GM13977 (cell line): ENCODE measurements around the gene DIS3.
"Not testable (repeated sequence)": the region's sequence is repeated elsewhere in the genome, so short reads cannot be mapped to it uniquely, and the experiment has no call there.

ENCODE experiments used
- DNase-seq: peaks from one replicate; pipeline ENCODE4 v3.0.0; 2012; ENCODE audit warnings: low spot score
- CTCF ChIP-seq: IDR thresholded peaks from 2 replicates; pipeline ENCODE4 v1.5.1; 2012; ENCODE audit warnings: mild to moderate bottlenecking, control low read depth; ENCODE audit not compliant: insufficient read depth; ENCODE audit errors: extremely low read depth, missing control alignments
- in situ Hi-C: fragments of 300-500 bp; cut with MboI; formaldehyde crosslinking; loops from one replicate; pipeline ENCODE4 v1.12.0; 2022; ENCODE audit warnings: low sequenced_read_pairs, low pct_unique_long_range_greater_than_20kb, mixed read lengths, inconsistent platforms; ENCODE audit not compliant: unreplicated experiment

The DIS3 gene

GRCh38 chr13:72745260-72745659, 36.4 kb downstream of the DIS3 start:
- TF ChIP-seq CTCF, result no peak
- no peak for DNase-seq
- in situ Hi-C loops, result no loop called here

GRCh38 chr13:72740015-72740414, 41.7 kb downstream of the DIS3 start:
- in situ Hi-C loops, result no loop called here

GRCh38 chr13:72737033-72737432, 44.7 kb downstream of the DIS3 start:
- in situ Hi-C loops, result no loop called here
- no peak for TF ChIP-seq CTCF
- no peak for DNase-seq

More at GRCh38 chr13:72740015-72740414, 41.7 kb downstream of the DIS3 start:
- no peak for TF ChIP-seq CTCF
- no peak for DNase-seq

- in situ Hi-C loops, result no loop called here
- no peak for DNase-seq
- no peak for TF ChIP-seq CTCF
These were observed 53.5 kb downstream of the DIS3 start for GRCh38 chr13:72728290-72728605.

- peak; percentile 90 for DNase-seq
- in situ Hi-C loops, result no loop called here
- no peak for TF ChIP-seq CTCF
These were observed 54.0 kb downstream of the DIS3 start, which contains the start of the genes BORA and MZT1 for GRCh38 chr13:72727417-72728289. BORA (plus strand) TSS chr13:72727923; CDS start chr13:72728941, 1,018 bp downstream. MZT1 (minus strand) TSS chr13:72727629; CDS start chr13:72727602, 27 bp downstream.

GRCh38 chr13:72726726-72727416, 54.8 kb downstream of the DIS3 start:
- peak; percentile 23 for DNase-seq
- in situ Hi-C loops, result no loop called here
- no peak for TF ChIP-seq CTCF

GRCh38 chr13:72726185-72726584, 55.5 kb downstream of the DIS3 start:
- in situ Hi-C loops, DNase-seq: not testable (repeated sequence)
